ENCODE data around the gene FOXP1.

FOXP1 gene

GRCh38 chr3:71031181-71031580, 552.3 kb downstream of the FOXP1 start:
- TF ChIP-seq EZH2 (IDR thresholded peaks at IDR 0.05; ENCODE audit: borderline replicate concordance, low read length) (no peak), CTCF (IDR thresholded peaks at IDR 0.05; ENCODE audit: low read length) (no peak)
- no peak overlapping the region for H3K4me3 ChIP-seq (ENCODE audit: low read depth, low read length, poor library complexity, severe bottlenecking)
- H3K36me3 ChIP-seq (ENCODE audit: insufficient read depth, low read length), result peaks cover 46% of the 10 kb centered on the region; the same call in 1 of the 2 replicates
- no peaks in the 10 kb centered on the region for H3K9me3 ChIP-seq (ENCODE audit: low read length)
- H4K20me1 ChIP-seq (ENCODE audit: insufficient read depth, low read length), result no peaks in the 10 kb centered on the region
- H3K9me2 ChIP-seq (ENCODE audit: low read depth, low read length), result no peaks in the 10 kb centered on the region
- no peak overlapping the region for H3K9ac ChIP-seq (ENCODE audit: low read length)
- no peak overlapping the region for H3K4me2 ChIP-seq (ENCODE audit: low read length)
- H2AFZ ChIP-seq (ENCODE audit: low read length), result no peak overlapping the region
- no peak overlapping the region for H3K27ac ChIP-seq (ENCODE audit: low read depth, low read length, poor library complexity, severe bottlenecking)
- peaks cover 8% of the 10 kb centered on the region for H3K79me2 ChIP-seq (ENCODE audit: insufficient read depth, low read length)
- H3F3A ChIP-seq (ENCODE audit: insufficient read depth, low read length), result no peaks in the 10 kb centered on the region
- H3K4me1 ChIP-seq (ENCODE audit: insufficient read depth, low read length, severe bottlenecking), result peaks cover 43% of the 10 kb centered on the region
- no peaks in the 10 kb centered on the region for H3K27me3 ChIP-seq (ENCODE audit: insufficient read depth, low read length)

DNA sequence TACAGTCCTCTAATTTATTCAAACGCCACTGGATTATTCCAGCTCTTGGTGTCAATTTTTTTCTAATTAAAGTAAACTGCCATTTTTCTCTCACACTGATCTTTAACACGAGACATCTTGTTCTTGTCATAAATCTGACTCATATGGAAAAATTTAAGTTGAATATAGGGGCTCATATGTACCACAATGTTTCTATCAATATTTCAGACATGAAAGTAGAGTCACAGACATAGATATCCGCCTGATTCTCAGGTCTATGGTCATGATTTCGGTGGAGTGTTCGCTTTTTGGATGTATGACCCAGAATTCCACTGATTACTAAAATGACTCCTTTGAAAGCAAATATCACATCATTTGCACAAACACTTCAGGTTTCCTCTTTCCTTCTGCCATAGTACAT, 552.8 kb downstream of the FOXP1 start:
- Histone ChIP-seq H4K20me1 (ENCODE audit: insufficient read depth, low read length) (no peaks in the 10 kb centered on the region), H3K9me2 (ENCODE audit: low read depth, low read length) (no peaks in the 10 kb centered on the region), H3K4me2 (ENCODE audit: low read length) (no peak overlapping the region), H3K9ac (ENCODE audit: low read length) (no peak overlapping the region), H3F3A (ENCODE audit: insufficient read depth, low read length) (no peaks in the 10 kb centered on the region), H3K4me1 (ENCODE audit: insufficient read depth, low read length, severe bottlenecking) (peaks cover 40% of the 10 kb centered on the region), H3K36me3 (ENCODE audit: insufficient read depth, low read length) (peaks cover 46% of the 10 kb centered on the region; the same call in 1 of the 2 replicates), H3K4me3 (ENCODE audit: low read depth, low read length, poor library complexity, severe bottlenecking) (no peak overlapping the region), H3K27me3 (ENCODE audit: insufficient read depth, low read length) (no peaks in the 10 kb centered on the region), H3K9me3 (ENCODE audit: low read length) (no peaks in the 10 kb centered on the region), H3K79me2 (ENCODE audit: insufficient read depth, low read length) (peaks cover 8% of the 10 kb centered on the region), H2AFZ (ENCODE audit: low read length) (no peak overlapping the region), H3K27ac (ENCODE audit: low read depth, low read length, poor library complexity, severe bottlenecking) (no peak overlapping the region)
- no peak for TF ChIP-seq CTCF (IDR thresholded peaks at IDR 0.05; ENCODE audit: low read length)
- no peak for TF ChIP-seq EZH2 (IDR thresholded peaks at IDR 0.05; ENCODE audit: borderline replicate concordance, low read length)

- Histone ChIP-seq H4K20me1 (ENCODE audit: insufficient read depth, low read length) (no peaks in the 10 kb centered on the region), H3K4me2 (ENCODE audit: low read length) (no peak overlapping the region), H3K79me2 (ENCODE audit: insufficient read depth, low read length) (peaks cover 8% of the 10 kb centered on the region), H3K9me3 (ENCODE audit: low read length) (no peaks in the 10 kb centered on the region), H3K9ac (ENCODE audit: low read length) (no peak overlapping the region), H3K4me1 (ENCODE audit: insufficient read depth, low read length, severe bottlenecking) (peaks cover 30% of the 10 kb centered on the region), H3K36me3 (ENCODE audit: insufficient read depth, low read length) (peaks cover 38% of the 10 kb centered on the region; the same call in 1 of the 2 replicates), H3K27me3 (ENCODE audit: insufficient read depth, low read length) (no peaks in the 10 kb centered on the region), H3K4me3 (ENCODE audit: low read depth, low read length, poor library complexity, severe bottlenecking) (no peak overlapping the region), H3K9me2 (ENCODE audit: low read depth, low read length) (no peaks in the 10 kb centered on the region), H3F3A (ENCODE audit: insufficient read depth, low read length) (no peaks in the 10 kb centered on the region), H2AFZ (ENCODE audit: low read length) (no peak overlapping the region), H3K27ac (ENCODE audit: low read depth, low read length, poor library complexity, severe bottlenecking) (no peak overlapping the region)
- TF ChIP-seq CTCF (IDR thresholded peaks at IDR 0.05; ENCODE audit: low read length) (no peak), EZH2 (IDR thresholded peaks at IDR 0.05; ENCODE audit: borderline replicate concordance, low read length) (no peak)
These were observed 553.8 kb downstream of the FOXP1 start for GRCh38 chr3:71029770-71030169.
